NCI-H510A (cell line): Measurements from ENCODE around the gene ZNF556.
A peak's percentile ranks its signal among the peaks of the same experiment; 100 is the strongest.

ENCODE experiments used
- DNase-seq: peaks from one replicate; lab custom pipeline; 2025; lab: John Stamatoyannopoulos, UW

ZNF556 gene

DNA sequence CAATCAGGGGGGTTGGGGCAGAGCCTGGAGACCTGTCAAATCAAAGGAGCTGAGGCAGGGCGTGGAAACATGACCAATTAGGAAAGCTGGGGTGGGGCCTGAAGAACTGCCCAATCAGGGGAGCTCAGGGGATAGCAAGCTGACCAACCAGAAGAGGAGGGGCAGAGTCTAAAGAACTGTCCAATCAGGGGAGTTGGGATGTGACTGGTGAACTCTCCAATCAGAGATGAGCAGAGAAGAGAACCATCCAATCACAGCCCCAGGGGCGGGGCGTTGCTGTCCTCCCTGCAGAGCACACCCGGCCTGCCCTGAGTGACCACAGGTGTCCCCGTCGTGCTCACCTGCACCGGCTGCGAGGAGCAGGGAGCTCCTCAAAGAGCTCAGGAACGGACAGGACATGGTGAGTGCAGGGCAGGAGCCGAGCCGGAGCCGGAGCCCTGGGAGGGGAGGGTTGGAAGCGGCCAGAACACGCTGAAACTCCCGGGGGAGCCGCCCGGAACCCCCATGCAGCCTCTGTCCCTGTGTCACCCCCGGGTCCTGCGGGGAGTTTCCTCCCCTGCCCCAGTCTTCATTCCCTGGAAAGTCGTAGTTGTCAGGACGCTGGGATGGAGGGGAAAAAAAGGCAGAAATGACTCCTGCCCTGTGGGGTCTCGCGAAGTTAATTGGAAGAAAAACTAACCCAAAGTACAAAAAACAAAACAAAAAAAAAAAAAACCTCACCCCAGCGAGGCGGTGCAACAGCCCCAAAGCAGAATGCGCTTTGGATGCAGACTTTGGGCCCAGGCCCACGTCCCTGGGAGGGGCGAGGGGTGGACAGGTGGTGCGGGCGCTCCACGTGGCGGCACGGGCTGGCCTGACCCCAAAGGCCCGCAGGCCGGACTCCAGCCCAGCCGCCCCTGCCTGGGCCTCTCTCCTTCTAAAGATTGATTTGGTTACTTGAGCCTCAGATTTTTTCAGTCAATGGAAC, at the start of gene ZNF556:
Gene ZNF556 (plus strand): TSS at position 311 of the 967 bp plus-strand sequence. CDS start 87 bp downstream, at position 398.
- no peak for DNase-seq

DNA sequence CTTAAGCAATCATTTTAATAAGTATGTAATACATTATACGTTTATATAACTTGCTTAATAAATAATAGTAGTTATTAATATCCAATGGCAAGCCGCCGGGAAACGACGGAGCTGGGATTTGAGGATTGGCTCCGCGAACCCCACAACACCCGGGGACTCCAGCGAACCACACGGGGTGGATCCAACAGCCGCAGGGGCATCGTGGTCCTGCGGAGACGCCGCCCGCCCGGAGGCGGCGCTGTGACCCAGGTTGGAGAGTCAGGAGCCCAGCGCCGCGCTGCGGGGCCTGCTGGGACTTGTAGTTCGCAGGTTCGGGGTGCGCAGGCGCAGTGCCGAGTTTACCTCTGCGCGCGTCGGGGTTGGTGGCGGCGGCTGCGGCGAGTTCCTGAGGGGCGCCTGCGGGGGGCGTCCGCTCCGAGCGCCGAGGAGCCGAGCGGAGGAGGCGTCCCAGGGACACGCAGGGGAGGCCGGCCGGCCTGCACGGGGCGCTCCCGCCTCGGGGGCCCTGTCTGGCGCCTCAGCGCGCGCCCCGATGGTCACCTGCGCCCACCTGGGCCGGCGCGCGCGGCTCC, 47.5 kb upstream of the ZNF556 start, which contains the start of gene ZNF554:
Gene ZNF554 (plus strand): TSS at position 329 of the 572 bp plus-strand sequence. CDS start 204 bp downstream, at position 533.
- peak; percentile 65 for DNase-seq

DNA sequence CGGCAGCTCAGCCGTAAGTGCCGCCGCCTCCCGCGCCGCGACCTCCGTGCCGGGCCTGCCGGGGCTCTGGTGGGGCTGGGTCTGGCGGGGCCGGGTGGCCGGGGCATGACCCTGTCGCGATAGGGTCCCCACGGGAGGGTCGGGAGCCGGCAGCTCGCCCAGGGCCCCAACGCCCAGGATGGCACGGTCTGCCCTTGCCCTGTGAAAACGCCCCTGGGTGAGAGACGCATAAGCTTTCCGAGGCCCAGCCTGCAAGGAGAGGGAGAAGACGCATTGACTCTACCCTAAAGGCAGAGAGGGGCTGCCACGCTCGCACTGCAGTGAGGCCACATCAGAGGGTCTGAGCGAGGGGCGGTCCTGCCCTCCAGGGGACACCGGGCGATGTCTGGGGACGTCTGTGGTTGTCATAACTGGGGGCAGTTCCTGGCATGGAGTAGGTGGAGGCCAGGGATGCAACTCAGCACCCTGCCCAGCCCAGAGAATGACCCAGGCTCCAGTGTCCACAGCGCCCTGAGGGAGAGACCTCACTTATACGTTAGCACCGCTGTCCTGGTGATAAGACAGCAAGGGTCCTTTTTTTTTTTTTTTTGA, 46.9 kb upstream of the ZNF556 start:
- no peak for DNase-seq

DNA sequence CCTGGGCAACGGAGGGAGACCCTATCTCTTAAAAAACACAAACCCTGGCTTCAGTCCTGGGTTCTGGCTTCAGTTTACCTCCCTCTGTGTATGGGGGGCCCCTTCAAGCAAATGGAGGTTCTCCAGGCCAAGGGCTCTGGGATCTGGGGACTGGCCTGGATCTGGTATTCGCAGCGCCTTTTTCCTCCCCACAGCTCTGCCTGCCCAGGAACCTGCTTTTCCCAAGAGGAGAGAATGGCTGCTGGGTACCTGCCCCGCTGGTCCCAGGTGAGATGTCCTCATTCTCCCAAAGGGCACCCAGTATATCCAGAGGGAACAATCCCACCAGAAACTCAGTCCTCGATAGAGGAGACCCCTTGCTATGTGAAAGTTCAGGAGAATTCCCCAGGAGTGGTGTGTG, 44.3 kb upstream of the ZNF556 start:
- no peak for DNase-seq

DNA sequence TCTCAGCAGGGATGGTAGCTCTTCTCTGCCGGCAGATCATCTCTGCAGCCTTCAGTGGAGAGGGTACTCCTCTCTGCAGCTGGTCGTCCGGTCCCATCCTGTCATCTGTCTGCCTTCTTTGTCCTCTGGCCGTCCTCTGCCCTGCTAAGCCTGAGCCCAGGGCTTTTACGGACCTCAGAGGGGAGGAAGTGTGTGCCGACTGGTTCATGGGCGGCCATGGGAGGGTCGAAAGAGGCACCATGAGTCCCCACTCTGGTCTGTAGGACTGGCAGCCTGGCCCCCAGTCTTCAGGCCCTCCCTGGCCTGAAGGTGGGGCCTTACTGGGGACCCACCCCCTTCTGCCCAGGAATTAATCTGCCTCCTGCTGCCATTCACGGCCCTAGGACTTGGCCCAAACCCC, 43.5 kb upstream of the ZNF556 start:
- DNase-seq, result no peak

DNA sequence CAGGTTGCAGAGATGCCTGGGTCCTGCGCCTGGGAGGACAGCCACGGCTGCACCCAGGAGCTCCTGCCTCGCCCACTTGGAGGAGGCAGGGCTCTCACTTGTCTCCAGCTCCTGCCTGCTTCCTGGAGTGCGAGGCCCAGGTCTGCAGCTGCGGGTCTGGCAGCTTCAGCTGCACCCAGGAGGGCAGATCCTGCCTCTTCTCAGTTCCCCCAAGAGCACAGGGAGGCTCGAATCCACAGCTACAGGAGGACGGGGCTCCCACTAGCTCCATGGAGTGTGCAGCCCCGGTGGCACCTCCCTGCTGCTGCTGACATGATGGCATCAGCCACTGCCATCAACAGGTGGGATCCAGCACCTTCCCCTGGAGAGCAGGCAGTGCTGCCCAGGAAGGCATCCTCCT, 43.0 kb upstream of the ZNF556 start:
- DNase-seq, result no peak

- no peak for DNase-seq
Measured at GRCh38 chr19:2827022-2827421, 40.1 kb upstream of the ZNF556 start.

GRCh38 chr19:2827840-2828489, 39.2 kb upstream of the ZNF556 start:
- no peak for DNase-seq

GRCh38 chr19:2834294-2834871, 32.8 kb upstream of the ZNF556 start:
- no peak for DNase-seq

DNA sequence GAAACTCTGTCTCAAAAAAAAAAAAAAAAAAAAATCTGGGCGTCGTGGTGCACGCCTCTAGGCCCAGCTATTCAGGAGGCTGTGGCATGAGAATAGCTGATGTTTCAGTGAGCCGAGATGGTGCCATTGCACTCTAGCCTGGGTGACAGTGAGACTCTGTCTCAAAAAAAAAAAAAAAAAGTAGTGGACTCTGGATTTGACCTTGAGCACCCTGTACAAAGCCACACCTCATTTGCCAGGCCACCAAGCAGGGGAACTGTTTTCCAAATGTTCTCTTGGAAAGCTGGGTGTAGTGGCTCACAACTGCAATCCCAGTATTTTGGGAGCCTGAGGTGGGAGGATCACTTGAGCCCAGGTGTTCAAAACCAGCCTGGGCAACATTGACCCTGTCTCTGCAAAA, 29.7 kb upstream of the ZNF556 start:
- DNase-seq, result no peak

DNA sequence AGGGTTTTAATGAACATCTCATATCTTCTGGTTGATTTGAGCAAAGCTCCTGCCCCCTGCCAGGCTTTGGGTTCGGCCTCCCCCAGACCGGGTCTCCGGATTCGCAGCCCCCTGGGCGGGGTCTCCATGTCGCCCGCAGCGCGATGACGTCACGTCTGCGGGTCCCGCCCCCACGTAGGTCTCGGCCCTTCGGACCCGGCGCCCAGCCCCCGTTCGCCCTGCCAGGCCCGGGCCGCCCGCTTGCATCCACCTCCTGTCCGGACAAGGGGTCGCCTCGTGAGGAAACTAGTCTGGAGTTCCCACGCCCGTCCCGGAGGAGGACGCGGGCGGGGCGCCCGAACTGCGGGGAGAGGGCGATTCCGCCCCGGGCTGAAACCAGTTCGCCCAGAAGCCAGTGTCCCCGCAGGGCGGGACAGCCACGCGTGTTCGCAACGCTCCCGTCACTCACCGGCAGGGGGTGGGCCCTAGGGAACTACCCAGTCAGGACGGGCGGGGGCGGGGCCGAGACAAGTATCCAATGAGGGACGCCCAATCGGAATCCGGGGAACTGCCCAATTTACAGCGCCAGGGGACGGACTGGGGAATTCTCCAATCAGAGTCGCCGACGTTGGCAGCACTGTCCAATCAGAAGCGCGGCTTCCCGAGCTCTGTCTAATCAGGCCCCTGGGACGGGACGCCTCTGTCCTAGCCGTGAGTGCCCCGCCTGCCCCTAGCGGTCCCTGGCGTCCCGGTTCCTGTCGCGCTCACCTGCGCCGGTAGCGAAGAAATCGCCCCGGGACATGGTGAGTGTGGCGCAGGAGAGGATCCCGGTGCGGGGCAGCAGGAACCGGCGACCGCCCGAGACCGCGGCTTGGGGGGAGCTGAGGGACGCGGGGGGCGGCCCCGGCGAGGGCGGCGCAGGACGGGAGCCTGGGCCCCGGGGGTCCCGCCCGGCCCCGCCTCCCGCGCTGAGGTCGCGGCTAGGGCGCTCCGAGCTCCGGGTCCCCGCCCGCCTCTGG, 26.0 kb upstream of the ZNF556 start, which contains the start of gene ZNF555:
Gene ZNF555 (plus strand): TSS at position 682 of the 998 bp plus-strand sequence. CDS start 98 bp downstream, at position 780.
- peak; percentile 90 for DNase-seq

- DNase-seq, result no peak
Measured at GRCh38 chr19:2841855-2842574, 25.1 kb upstream of the ZNF556 start.

DNA sequence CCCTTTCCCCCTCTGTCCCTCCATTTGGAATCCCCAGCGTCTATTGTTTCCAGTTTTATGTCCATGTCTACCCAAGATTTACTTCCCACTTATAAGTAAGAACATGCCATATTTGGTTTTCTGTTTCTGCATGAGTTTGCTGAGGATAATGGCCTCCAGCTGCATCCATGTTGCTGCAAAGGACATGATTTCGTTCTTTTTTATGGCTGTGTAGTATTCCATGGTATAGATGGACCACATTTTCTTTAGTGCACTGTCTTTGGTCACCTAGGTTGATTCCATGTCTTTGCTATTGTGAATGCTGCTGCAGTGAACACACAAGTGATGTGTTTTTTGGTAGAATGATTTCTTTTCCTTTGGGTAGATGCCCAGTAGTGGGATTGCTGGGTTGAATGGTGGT, 22.0 kb upstream of the ZNF556 start:
- DNase-seq, result no peak

GRCh38 chr19:2846180-2846894, 20.8 kb upstream of the ZNF556 start:
- DNase-seq, result no peak

DNA sequence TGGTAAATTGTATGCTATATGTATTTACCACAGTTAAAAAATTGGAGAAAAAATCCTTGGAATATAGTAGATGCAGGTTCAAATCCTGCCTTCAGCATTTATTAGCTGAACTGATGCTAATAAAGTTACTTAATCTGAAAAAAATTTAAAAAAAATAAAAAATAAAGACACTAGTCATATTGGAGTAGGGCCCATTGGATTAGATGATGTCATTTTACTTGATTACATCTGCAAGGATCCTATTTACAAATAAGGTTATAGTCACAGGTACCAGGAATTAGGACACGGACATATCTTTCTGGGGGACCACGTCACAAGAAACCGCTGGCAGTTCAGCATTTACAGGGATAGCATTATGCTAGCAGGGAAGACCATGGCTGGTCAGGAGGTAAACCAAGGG, 19.6 kb upstream of the ZNF556 start:
- no peak for DNase-seq

- DNase-seq, result no peak
Measured at GRCh38 chr19:2848616-2849015, 18.5 kb upstream of the ZNF556 start.

- DNase-seq, result no peak
Measured at GRCh38 chr19:2850256-2850925, 16.7 kb upstream of the ZNF556 start.

- no peak for DNase-seq
Measured at GRCh38 chr19:2852598-2852997, 14.5 kb upstream of the ZNF556 start.
